Measurements from ENCODE around the gene NSUN6. TPM values are rescaled to one million over a fixed set of nuclear protein-coding genes. Genes with fewer than 3 reads are reported as not detected.

The NSUN6 gene
- polyA plus RNA-seq, 1 of the 3 experiments (the other 2 are of a cell fraction), result 5.3 TPM

GRCh38 chr10:18656724-18657123 lies 5.3 kb upstream of the NSUN6 start:
- CTCF ChIA-PET, result no interaction called here
- Histone ChIP-seq H3K36me3 (replicated peaks in 1 of 2; ENCODE audit: control insufficient read depth in 1 of 2, insufficient read depth in 2 of 2, low read length in 1 of 2) (no peaks in the 10 kb centered on the region), H3K9ac (no peak overlapping the region)

More at GRCh38 chr10:18656724-18657123, 5.3 kb upstream of the NSUN6 start:
- TF ChIP-seq YY1 (IDR thresholded peaks at IDR 0.05; ENCODE audit: low read depth) (no peak), CTCF (IDR thresholded peaks at IDR 0.05) (no peak), POLR2AphosphoS5 (IDR thresholded peaks at IDR 0.05; ENCODE audit: low read depth, low read length) (no peak), ZBTB33 (IDR thresholded peaks at IDR 0.05; ENCODE audit: borderline replicate concordance, low read depth) (no peak), ELF1 (IDR thresholded peaks at IDR 0.05) (no peak), TAF1 (IDR thresholded peaks at IDR 0.05; ENCODE audit: borderline replicate concordance, low read depth, low read length) (no peak), MAX (IDR thresholded peaks at IDR 0.05; ENCODE audit: low read depth) (no peak), MEF2A (IDR thresholded peaks at IDR 0.05; ENCODE audit: borderline replicate concordance, low read depth) (no peak), FOSL2 (IDR thresholded peaks at IDR 0.05; ENCODE audit: borderline replicate concordance, low read depth) (no peak), PBX3 (IDR thresholded peaks at IDR 0.05) (no peak), SIN3A (IDR thresholded peaks at IDR 0.05; ENCODE audit: borderline replicate concordance, low read depth, low read length) (no peak), RCOR1 (IDR thresholded peaks at IDR 0.05; ENCODE audit: low read length) (no peak), JUND (IDR thresholded peaks at IDR 0.05) (no peak)
- 94% methylated on average over 3 of the region's 3 CpGs for WGBS (ENCODE audit: low lambda C conversion rate)
- Histone ChIP-seq H4K20me1 (ENCODE audit: insufficient read depth) (peaks cover 8% of the 10 kb centered on the region; the same call in 1 of the 2 replicates), H2AFZ (ENCODE audit: low read depth) (no peak overlapping the region), H3K4me1 (ENCODE audit: control insufficient read depth in 1 of 2, insufficient read depth in 2 of 2, low read depth in 1 of 2, low read length in 1 of 2) (peaks cover 7 to 9% of the 10 kb centered on the region in 2 experiments; a peak in 3 of 4 replicates), H3K9me3 (no peaks in the 10 kb centered on the region), H3K4me3 (ENCODE audit: low read depth in 2 of 2, low read length in 1 of 2) (no peak overlapping the region), H3K79me2 (ENCODE audit: insufficient read depth) (peaks cover 29% of the 10 kb centered on the region), H3K27ac (ENCODE audit: low read depth in 2 of 2, low read length in 1 of 2) (no peak overlapping the region), H3F3A (replicated peaks; ENCODE audit: insufficient read depth) (peaks cover 6% of the 10 kb centered on the region), H3K4me2 (no peak overlapping the region), H3K27me3 (ENCODE audit: insufficient read depth) (no peaks in the 10 kb centered on the region), H3K9me2 (no peaks in the 10 kb centered on the region)
- POLR2A ChIA-PET, result no interaction called here
- no peak for DNase-seq

Data from SK-N-SH (cell line).